ENCODE measurements around the gene HIRA.
"Not testable (repeated sequence)": the region's sequence is repeated elsewhere in the genome, so short reads cannot be mapped to it uniquely, and the experiment has no call there.

Gene HIRA

DNA sequence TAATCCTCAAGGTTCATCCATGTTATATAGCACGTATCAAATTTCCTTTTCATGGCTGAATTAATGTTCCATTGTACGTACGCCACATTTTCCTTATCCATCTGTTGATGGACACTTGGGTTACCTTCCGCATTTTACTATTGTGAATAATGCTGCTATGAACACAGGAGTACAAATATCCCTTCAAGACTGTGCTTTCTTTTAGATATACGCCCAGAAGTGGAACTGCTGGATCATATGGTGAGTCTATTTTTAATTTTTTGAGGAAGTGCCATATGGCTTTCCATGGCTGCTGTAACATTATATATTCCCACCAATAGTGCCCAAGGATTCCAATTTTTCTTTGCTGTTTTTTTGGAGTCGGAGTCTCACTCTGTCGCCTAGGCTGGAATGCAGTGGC, 6.8 kb upstream of the HIRA start:
- DNase-seq = no peak

DNA sequence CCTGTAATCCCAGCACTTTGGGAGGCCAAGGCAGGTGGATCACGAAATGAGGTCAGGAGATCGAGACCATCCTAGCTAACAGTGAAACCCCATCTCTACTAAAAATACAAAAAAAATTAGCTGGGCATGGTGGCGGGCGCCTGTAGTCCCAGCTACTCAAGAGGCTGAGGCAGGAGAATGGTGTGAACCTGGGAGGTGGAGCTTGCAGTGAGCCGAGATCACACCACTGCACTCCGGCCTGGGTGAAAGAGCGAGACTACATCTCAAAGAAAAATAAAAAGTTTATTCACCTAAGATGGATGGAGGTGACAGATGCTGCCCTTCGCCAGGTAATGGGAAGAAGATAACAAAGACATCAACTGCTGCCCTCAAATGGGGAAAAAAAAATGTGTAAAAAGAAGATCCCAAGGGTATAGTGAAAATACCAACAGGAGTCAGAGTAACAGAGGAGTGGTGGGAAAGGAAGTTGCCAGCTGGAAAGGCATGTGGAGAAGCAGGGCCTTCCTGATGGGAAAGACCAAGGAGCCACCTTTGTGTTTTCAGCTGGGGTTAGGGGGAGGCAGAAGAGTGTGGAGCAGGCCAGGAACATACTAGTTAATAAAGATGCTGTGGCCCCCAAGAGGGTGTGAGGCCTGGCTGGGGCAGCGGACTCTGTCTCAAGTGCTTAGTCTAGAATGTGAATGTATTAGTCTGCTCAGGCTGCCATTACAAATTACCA, 5.1 kb upstream of the HIRA start:
- DNase-seq = not testable (repeated sequence)

GRCh38 chr22:19434829-19435580, 3.5 kb upstream of the HIRA start:
- DNase-seq = no peak

DNA sequence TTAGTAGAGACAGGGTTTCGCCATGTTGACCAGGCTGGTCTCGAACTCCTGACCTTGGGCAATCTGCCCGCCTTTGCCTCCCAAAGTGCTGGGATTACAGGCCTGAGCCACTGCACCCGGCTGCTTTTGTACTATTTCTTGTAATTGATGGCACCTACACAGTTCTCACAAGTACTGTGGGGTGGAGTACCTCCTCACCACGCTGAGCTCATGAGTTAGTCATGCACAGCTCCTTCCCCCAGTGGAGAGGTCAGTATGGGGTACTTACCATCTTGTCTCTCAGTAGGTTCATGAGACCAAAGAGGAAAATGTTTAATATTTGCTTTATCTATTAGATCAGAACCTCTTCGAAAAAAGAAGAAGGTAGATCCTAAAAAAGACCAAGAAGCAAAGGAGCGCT, 2.9 kb upstream of the HIRA start:
- DNase-seq = no peak

DNA sequence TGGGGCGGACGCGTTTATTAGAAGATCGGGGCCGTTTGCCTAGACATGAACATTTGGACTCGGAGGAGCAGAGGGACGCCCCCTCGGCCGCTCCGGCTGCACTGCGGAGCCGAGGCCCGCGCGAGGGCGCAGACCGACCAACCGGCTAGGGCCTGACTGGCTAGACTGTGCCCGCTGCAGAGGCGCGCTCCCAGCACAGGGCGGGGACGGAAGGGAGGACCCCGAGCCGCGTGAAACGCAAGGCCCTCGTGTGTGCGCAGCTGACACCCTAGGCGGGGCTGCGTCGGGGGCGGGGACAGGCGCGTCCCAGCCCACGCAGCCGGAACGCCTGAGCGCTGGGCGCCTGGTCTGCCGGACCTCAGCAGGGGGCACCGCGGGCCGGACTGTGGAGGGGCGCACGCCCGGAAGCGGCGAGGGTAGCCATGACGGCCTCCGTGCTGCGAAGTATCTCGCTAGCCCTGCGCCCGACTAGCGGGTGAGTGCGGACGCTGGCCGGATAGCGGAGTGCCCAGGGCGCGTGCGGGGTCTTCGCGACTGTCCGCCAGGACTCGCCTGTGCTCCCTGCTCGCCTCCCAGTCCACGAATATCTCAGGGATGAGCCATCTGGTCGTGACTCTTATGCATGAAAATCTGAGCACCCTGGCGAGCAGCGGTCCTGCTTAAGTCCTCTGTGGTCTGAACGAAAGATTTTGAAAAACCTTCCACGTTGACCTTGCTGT, 759 bp upstream of the HIRA start, which contains the start of gene MRPL40:
Gene MRPL40 (plus strand): TSS at position 413 of the 719 bp plus-strand sequence. CDS start 10 bp downstream, at position 423.
- DNase-seq = peak; percentile 88

- DNase-seq = peak; percentile 43
Measured at GRCh38 chr22:19430890-19431541, 517 bp downstream of the HIRA start.

DNA sequence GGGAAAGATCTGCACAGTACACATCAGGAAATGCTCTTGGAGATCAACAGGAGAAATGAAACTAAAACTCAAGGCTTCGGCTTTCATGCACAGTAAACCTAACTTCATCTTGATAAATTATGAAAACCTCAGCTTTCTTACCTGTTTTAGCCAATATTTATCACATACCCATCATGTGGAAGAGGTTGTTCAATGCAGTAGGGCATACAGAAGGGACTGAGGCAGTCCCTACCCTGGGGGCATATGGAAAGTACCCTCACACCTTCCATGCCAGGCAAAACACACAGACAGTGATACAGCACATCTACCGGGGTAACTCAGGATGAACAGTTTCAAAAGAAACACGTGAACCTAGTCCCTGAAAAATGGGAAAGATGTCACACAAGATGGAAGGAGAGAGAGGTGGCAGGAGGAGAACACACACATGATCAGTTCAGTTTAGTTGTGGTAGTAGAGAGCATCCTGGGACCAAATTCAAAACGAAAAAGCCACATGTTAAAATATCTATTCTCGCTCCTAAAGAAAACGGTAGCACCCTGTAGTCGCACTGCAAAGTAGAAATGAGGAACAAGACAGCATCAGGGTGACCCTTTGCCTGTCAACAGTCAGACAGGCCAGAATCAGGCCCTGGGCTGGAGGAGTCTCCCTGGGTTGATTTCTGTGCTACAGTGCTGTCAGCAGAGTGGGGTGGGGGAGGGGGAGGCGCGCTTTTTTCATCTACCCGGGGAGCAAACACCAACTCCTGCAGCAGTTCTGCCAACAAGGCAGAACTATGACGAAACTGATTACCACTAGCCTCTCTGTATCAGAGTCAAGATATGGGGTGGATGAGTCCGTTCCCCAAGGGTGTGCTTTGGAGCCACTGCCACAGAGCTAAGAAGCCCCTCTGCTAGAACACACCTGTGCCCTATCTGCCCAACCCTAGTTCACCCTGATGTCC, 1.3 kb downstream of the HIRA start:
- peak; percentile 42 for DNase-seq

- no peak for DNase-seq
Measured at GRCh38 chr22:19424186-19424500, 7.4 kb downstream of the HIRA start.

DNA sequence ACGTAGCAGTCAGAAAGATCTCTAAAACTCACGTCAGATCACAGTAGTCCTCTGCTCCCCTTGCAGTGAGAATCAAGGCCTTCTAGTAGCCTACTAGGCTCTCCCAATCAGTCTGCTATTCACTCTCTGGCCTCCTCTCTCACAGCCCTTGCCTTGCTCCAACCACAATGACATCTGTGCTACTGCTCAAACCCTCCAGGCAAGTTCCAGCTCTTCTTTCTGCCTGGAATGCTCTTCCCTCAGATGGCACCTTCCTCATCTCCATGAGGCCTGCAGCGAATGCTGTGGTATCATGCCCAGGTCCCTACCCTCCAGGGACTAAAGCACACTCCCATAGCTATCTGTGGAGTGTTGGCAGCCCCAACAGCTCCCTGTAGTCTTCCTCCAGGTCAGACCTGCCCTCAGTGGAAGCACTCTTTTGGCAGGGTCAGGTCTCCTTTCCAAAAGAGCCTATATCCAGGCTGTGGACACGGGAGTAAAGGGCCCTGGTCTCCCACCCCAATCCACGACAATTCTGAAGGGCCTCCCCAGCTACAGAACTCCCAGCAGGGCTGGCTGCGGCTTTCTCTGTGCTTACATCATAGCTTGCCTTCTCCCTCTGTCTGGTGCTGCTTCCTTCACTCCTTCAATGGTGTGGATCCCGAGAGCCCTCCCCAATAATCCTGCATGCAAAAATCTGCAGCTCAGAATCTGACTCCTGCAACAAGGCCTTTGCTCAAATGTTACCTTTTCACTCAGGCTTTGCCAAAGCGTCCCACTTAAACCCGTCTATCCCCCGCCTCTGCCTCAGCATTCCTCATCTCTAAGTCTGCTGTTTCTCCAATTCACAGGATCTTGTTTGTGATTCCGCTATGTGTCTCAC, 8.9 kb downstream of the HIRA start:
- no peak for DNase-seq

GRCh38 chr22:19420321-19420720, 11.2 kb downstream of the HIRA start:
- DNase-seq = no peak

DNA sequence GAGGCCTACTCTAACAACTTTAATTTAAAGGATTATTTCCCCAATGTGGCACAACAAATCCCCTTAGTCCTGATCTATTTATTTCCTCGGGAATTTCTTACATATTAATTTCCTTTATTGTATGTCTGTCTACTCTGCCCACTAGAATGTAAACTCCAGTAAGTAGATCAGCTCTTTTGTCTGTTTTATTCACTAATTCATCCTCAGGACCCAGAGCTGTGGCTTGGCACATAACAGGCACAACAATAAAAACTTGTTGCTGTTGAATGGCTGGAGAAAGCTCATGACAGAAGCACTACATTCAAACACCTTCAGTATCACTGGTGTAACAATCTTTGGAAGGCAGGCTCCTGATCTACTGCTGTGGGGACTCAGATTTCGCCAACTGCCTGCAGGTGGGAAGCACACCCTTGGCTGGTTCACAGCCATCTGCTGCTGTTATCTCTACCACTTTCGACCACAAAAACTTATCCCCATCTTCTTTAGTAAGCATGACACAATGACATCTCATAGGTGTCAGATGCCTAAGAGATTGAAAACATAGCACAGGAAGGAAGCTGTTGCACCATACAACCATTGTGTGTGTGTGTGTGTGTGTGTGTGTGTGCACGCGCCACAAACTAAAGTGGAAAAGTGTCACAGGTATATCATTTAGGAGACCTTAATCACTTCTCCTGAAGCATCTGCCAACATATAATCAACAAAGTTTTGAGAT, 11.9 kb downstream of the HIRA start:
- DNase-seq = no peak

DNA sequence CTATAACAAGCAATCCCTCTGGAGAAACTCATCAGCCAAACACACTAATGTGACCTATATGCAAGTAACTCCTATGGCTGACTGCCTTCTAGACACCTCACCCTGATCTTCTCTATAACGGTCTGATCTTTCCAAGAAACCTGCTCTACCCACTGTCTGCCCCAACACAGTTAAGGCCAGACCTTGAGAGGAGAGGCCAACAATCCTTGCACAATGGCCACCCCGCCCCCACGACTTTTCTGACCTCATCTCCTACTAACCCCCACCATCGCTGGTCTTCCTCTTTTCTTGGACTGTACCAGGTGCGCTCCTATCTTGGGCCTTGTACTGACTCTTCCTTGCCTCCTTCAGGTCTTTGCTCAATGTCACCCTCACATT, 12.5 kb downstream of the HIRA start:
- DNase-seq = no peak

- DNase-seq = no peak
Measured at GRCh38 chr22:19412923-19413322, 18.6 kb downstream of the HIRA start.

GRCh38 chr22:19412478-19412877, 19.1 kb downstream of the HIRA start:
- DNase-seq = no peak

GRCh38 chr22:19411690-19412045, 19.9 kb downstream of the HIRA start:
- DNase-seq = no peak

DNA sequence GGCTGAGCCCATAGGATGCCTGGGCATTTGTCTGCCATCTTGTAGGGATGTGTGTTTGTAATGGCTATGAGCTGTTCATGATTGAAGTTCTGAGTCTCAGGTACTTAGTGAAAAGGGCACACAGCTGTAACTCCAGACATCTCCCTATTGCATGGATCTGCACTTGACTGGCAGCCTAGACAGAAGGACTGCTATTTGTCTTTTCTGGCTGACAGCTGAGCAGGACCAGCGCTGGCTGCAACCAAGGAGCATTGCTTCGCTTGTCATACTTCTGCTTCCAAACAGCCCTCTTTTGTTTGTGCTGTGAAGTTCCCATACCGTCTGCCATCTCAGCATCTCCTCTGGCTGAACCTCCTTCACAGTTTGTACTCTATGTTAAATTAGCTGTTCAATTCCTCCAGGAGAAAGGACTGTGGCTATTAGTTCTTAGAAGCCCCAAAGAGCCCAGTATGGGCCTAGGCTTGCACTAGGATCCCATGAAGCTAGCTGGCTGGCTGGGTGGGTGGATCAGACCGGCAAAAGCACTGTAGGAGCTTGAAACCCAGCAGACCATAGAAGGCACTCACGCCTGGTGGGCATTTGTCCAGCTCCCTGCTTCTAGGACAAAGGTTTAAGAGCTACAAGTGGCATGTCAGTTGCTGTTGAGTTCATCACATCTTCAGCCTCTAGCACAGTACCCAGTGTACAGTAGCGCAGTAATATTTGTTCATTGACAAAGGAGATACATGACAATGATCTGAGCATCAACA, 20.4 kb downstream of the HIRA start:
- no peak for DNase-seq

DNA sequence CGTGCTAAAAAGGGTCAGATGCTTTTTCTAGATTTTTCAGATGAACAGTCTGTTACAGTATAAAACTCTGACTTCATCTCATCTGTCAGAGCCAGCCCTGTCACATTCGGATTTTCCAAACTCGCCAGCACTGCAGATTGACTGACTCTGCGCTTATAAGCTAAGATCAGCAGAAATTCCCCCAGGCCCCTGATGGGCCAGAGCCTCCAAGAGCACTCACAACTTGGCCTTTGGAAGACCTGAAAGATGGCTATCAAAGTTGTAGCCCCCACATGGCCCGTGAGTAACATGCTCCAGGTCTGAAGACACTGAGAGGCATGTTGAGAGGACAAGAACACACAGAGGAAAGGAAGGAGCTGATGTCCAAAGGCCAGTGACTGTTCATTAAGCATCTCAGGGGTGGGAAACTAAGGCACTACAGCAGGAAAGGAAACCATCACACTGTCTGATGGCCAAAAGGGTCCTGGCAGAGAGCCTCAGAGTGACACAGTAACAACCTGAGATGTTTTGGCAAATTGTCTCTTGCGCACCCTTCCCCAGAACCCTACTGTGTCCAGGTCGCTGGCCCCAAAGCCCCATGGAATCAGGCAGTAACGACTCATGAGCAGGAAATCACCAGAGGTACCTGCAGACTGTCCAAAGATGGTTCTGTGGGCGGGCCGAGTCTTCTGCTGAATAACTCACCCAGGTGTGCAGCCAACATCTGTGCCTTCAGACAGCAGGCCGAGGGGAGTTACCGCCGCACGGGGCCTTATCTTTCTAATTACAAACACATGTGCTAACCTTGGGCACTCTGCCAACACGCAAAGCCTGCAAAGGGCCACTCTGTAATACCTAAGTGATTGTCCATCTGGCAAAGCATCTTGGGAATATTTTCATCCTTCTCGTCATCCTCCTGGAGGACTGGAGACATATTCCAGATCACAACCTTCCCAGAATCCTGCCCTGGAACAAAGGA, 23.6 kb downstream of the HIRA start:
- no peak for DNase-seq

DNA sequence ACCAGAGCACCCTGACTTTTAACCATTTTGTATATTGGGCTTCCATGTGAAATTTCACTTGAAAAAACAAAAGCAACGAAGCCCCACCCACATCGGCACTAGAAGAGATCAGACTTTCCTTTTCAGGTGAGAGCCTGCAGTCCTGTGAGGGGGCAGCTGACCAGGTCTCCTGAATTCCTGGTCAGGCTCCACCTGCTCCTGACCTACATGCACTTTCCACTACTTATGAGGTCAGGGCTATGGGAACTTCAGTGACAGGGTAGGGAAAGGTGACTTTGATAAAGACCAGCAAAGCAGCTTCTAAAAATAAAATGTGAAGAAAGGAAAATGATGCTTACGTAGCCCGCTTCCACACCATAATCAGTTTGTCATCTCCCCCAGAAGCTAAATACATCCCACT, 24.7 kb downstream of the HIRA start:
- no peak for DNase-seq
